ENCODE data around the gene MCU.
A peak's percentile ranks its signal among the peaks of the same experiment; 100 is the strongest.

The MCU gene

DNA sequence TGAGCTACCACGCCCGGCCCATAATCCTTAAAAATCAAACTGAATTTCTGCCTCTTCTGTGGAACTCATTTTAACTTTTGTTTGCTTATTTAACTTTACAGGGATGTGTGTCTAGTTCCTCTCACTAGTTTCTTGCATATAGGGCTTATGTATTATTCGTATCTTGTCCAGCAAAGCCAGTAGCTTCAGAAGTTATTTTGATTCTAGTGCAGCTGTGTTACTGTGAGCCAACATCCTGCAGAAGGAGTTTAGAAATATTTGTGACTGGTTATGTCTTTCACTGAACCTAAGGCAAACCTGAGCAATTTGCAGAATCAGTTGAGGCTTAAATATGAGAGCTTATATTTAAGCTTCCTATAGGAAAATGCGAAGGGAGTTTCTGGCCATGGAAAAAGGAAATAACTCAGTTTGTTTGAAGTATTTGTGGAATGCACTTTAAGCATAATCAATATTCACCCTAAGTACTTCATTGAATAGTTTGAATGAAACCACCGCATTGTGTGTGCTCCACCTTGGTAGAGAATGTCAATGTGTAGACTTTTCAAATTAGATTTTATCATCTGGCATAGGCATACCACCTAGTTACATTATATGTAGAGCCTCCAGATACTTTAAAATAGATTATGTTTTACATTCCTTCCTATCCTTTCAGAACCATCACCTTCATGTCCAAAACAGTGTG, 90.8 kb downstream of the MCU start:
- H3K36me3 ChIP-seq = no peaks in the 10 kb centered on the region
- peaks cover 23 to 37% of the 10 kb centered on the region in 2 experiments for H3K4me1 ChIP-seq (ENCODE audit: control insufficient read depth in 1 of 2, insufficient read depth in 1 of 2, low read depth in 1 of 2, low read length in 1 of 2)
- TF ChIP-seq, protein P1, sequence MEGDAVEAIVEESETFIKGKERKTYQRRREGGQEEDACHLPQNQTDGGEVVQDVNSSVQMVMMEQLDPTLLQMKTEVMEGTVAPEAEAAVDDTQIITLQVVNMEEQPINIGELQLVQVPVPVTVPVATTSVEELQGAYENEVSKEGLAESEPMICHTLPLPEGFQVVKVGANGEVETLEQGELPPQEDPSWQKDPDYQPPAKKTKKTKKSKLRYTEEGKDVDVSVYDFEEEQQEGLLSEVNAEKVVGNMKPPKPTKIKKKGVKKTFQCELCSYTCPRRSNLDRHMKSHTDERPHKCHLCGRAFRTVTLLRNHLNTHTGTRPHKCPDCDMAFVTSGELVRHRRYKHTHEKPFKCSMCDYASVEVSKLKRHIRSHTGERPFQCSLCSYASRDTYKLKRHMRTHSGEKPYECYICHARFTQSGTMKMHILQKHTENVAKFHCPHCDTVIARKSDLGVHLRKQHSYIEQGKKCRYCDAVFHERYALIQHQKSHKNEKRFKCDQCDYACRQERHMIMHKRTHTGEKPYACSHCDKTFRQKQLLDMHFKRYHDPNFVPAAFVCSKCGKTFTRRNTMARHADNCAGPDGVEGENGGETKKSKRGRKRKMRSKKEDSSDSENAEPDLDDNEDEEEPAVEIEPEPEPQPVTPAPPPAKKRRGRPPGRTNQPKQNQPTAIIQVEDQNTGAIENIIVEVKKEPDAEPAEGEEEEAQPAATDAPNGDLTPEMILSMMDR (IDR thresholded peaks at IDR 0.05) = no peak
- H3K4me3 ChIP-seq (ENCODE audit: low read depth in 1 of 2, low read length in 1 of 2) = no peak overlapping the region
- peak overlapping the region; percentile 60 for H3K27ac ChIP-seq
- no peaks in the 10 kb centered on the region for H3K27me3 ChIP-seq
- no peaks in the 10 kb centered on the region for H3K9me3 ChIP-seq

- H3K9me3 ChIP-seq = no peaks in the 10 kb centered on the region
- H3K4me3 ChIP-seq (ENCODE audit: low read depth in 1 of 2, low read length in 1 of 2) = no peak overlapping the region
- H3K36me3 ChIP-seq = no peaks in the 10 kb centered on the region
- H3K4me1 ChIP-seq (ENCODE audit: control insufficient read depth in 1 of 2, insufficient read depth in 1 of 2, low read depth in 1 of 2, low read length in 1 of 2) = peaks cover 23 to 37% of the 10 kb centered on the region in 2 experiments
- H3K27ac ChIP-seq = peak overlapping the region; percentile 19
- TF ChIP-seq, protein P1 (IDR thresholded peaks at IDR 0.05) = no peak
- no peaks in the 10 kb centered on the region for H3K27me3 ChIP-seq
Observed at GRCh38 chr10:72783410-72783833, 91.5 kb downstream of the MCU start.

- TF ChIP-seq, protein P1 (IDR thresholded peaks at IDR 0.05) = no peak
- H3K27me3 ChIP-seq = no peaks in the 10 kb centered on the region
- no peaks in the 10 kb centered on the region for H3K36me3 ChIP-seq
- H3K4me3 ChIP-seq (ENCODE audit: low read depth in 1 of 2, low read length in 1 of 2) = no peak overlapping the region
- H3K4me1 ChIP-seq (ENCODE audit: control insufficient read depth in 1 of 2, insufficient read depth in 1 of 2, low read depth in 1 of 2, low read length in 1 of 2) = peaks cover 23 to 37% of the 10 kb centered on the region in 2 experiments
- peak overlapping the region; percentile 33 for H3K27ac ChIP-seq
- H3K9me3 ChIP-seq = no peaks in the 10 kb centered on the region
Observed at GRCh38 chr10:72784551-72785351, 92.8 kb downstream of the MCU start.

- TF ChIP-seq, protein P1 (IDR thresholded peaks at IDR 0.05) = no peak
- Histone ChIP-seq H3K4me3 (ENCODE audit: low read depth in 1 of 2, low read length in 1 of 2) (no peak overlapping the region), H3K9me3 (no peaks in the 10 kb centered on the region), H3K27me3 (no peaks in the 10 kb centered on the region), H3K4me1 (ENCODE audit: control insufficient read depth in 1 of 2, insufficient read depth in 1 of 2, low read depth in 1 of 2, low read length in 1 of 2) (peaks cover 23 to 37% of the 10 kb centered on the region in 2 experiments), H3K36me3 (no peaks in the 10 kb centered on the region), H3K27ac (peak overlapping the region; percentile 33)
Observed at GRCh38 chr10:72785409-72785808, 93.5 kb downstream of the MCU start.

- no peak overlapping the region for H3K4me3 ChIP-seq (ENCODE audit: low read depth in 1 of 2, low read length in 1 of 2)
- H3K27ac ChIP-seq = peak overlapping the region; percentile 24
- TF ChIP-seq, protein P1 (IDR thresholded peaks at IDR 0.05) = no peak
- H3K9me3 ChIP-seq = no peaks in the 10 kb centered on the region
- peaks cover 19 to 20% of the 10 kb centered on the region in 2 experiments for H3K4me1 ChIP-seq (ENCODE audit: control insufficient read depth in 1 of 2, insufficient read depth in 1 of 2, low read depth in 1 of 2, low read length in 1 of 2)
- no peaks in the 10 kb centered on the region for H3K27me3 ChIP-seq
- H3K36me3 ChIP-seq = no peaks in the 10 kb centered on the region
Observed at GRCh38 chr10:72790216-72790990, 98.5 kb downstream of the MCU start.
